GM12878 (cell line): ENCODE data around the gene SCARB1. TPM values are rescaled to one million over a fixed set of nuclear protein-coding genes. Genes with fewer than 3 reads are reported as not detected.

Experiments
- ATAC-seq: fragments of 200-7000 bp; cut with Tn5 transposase; 3 replicates; pipeline ENCODE4 v1.9.1; 2020; ENCODE audit warnings: mild to moderate bottlenecking, moderate library complexity
- BruUV-seq: library from RNA; stranded (reverse); fragments of 400-500 nt; replicated peaks from 2 replicates; lab custom pipeline; 2021; lab: Mats Ljungman, UMichigan
- CTCF ChIA-PET: fragments of 300-600 bp; sonication (Branson Sonifier 250); formaldehyde crosslinking; extraction: SDS; loops from one replicate; lab custom pipeline; 2021; ENCODE audit warnings: inconsistent platforms; lab: Yijun Ruan, JAX
- POLR2A ChIA-PET: fragments of 350-600 bp; formaldehyde crosslinking; extraction: SDS; loops from one replicate; lab custom pipeline; 2021; ENCODE audit warnings: inconsistent platforms; lab: Charles Lee
- RAD21 ChIA-PET: fragments of 300-600 bp; sonication (Branson Sonifier 250); formaldehyde crosslinking; loops from one replicate; lab custom pipeline; 2023; ENCODE audit warnings: antibody characterized with exemption; ENCODE audit not compliant: unreplicated experiment; lab: Charles Lee
- SMC1A ChIA-PET: fragments of 300-600 bp; sonication (Branson Sonifier 250); formaldehyde crosslinking; loops from one replicate; lab custom pipeline; 2023; ENCODE audit not compliant: unreplicated experiment, uncharacterized antibody; lab: Charles Lee
- DNase-seq: peaks from one replicate; pipeline ENCODE4 v3.0.0-alpha.2; 2011; ENCODE audit warnings: low read depth, low spot score
- FAIRE-seq: peaks from 3 replicates; lab custom pipeline; 2011; peaks lifted over from hg19 to GRCh38; lab: Jason Lieb, UNC
- H2AFZ ChIP-seq: 2 replicates; pipeline ENCODE4 v1.6.0; 2011; ENCODE audit warnings: low read depth, low read length, control low read depth; ENCODE audit not compliant: control insufficient read depth
- H3K27ac ChIP-seq: 2 replicates; pipeline ENCODE4 v1.5.1; 2011; ENCODE audit warnings: control low read depth; ENCODE audit not compliant: control insufficient read depth, insufficient read depth
- H3K27me3 ChIP-seq, 2 experiments: replicated peaks in 1 of 2; 2 replicates each; pipeline versions ENCODE4 v1.6.0 to v1.6.1; 2011; ENCODE audit warnings: low read length in 1 of 2; ENCODE audit not compliant: control insufficient read depth in 2 of 2, insufficient read depth in 2 of 2
- H3K36me3 ChIP-seq, 2 experiments: 2 replicates each; pipeline ENCODE4 v1.5.1; 2011; ENCODE audit warnings: low read length in 1 of 2; ENCODE audit not compliant: control insufficient read depth in 2 of 2, insufficient read depth in 2 of 2
- H3K4me1 ChIP-seq: 2 replicates; pipeline ENCODE4 v1.6.1; 2011; ENCODE audit warnings: mild to moderate bottlenecking, low read length, moderate library complexity, mixed read lengths; ENCODE audit not compliant: control insufficient read depth, insufficient read depth
- H3K4me2 ChIP-seq: 2 replicates; pipeline ENCODE4 v1.6.0; 2011; ENCODE audit warnings: control low read depth; ENCODE audit not compliant: control insufficient read depth, insufficient read depth
- H3K4me3 ChIP-seq: fragments of 200-600 bp; sonication (generic); 2 replicates; pipeline ENCODE4 v1.5.1; 2016
- H3K79me2 ChIP-seq: 2 replicates; pipeline ENCODE4 v1.6.0; 2011; ENCODE audit warnings: low read length; ENCODE audit not compliant: control insufficient read depth, insufficient read depth
- H3K9ac ChIP-seq: 2 replicates; pipeline ENCODE4 v1.8.0; 2011; ENCODE audit warnings: low read length, control low read depth, mixed read lengths; ENCODE audit not compliant: control insufficient read depth, insufficient read depth
- H3K9me3 ChIP-seq: replicated peaks from 3 replicates; pipeline ENCODE4 v1.5.1; 2011; ENCODE audit warnings: mild to moderate bottlenecking, low read length; ENCODE audit not compliant: control insufficient read depth, insufficient read depth
- H4K20me1 ChIP-seq: 2 replicates; pipeline ENCODE4 v1.6.0; 2011; ENCODE audit not compliant: control insufficient read depth, insufficient read depth
- ATF2 ChIP-seq: IDR thresholded peaks from 2 replicates; pipeline ENCODE4 v1.6.1; 2012; ENCODE audit warnings: low read length, inconsistent platforms
- ATF3 ChIP-seq: IDR thresholded peaks from 2 replicates; pipeline ENCODE4 v1.6.1; 2011; ENCODE audit warnings: low read depth, mild to moderate bottlenecking, low read length, moderate library complexity, borderline replicate concordance; ENCODE audit errors: extremely low read depth
- BCL3 ChIP-seq: IDR thresholded peaks from 2 replicates; pipeline ENCODE4 v1.6.1; 2011; ENCODE audit warnings: borderline replicate concordance, low read depth, mild to moderate bottlenecking, moderate library complexity, low read length; ENCODE audit not compliant: insufficient read depth, poor library complexity, severe bottlenecking
- CBX5 ChIP-seq: sonication (generic); IDR thresholded peaks from 2 replicates; pipeline ENCODE4 v1.6.1; 2016; ENCODE audit warnings: low read depth, moderate library complexity, mild to moderate bottlenecking, inconsistent platforms
- CREB1 ChIP-seq: IDR thresholded peaks from 2 replicates; pipeline ENCODE4 v1.6.1; 2012; ENCODE audit warnings: low read depth, mild to moderate bottlenecking, inconsistent platforms
- CREM ChIP-seq: IDR thresholded peaks from 2 replicates; pipeline ENCODE4 v1.6.1; 2014; ENCODE audit warnings: antibody characterized with exemption, low read depth
- ETV6 ChIP-seq, 2 experiments: fragments of 450-650 bp in 1 of 2; IDR thresholded peaks in 1 of 2; conservative IDR thresholded peaks in 1 of 2; 2 replicates each; pipeline ENCODE4 v1.6.1; 2014; ENCODE audit warnings: antibody characterized with exemption in 1 of 2, borderline replicate concordance in 1 of 2, low read depth in 1 of 2, mild to moderate bottlenecking in 1 of 2, moderate library complexity in 1 of 2
- EZH2 ChIP-seq: IDR thresholded peaks from 2 replicates; pipeline ENCODE4 v1.6.1; 2012; ENCODE audit warnings: low read depth, mild to moderate bottlenecking, control low read depth, inconsistent platforms, low read length, borderline replicate concordance; ENCODE audit not compliant: control insufficient read depth
- FOXM1 ChIP-seq: IDR thresholded peaks from 2 replicates; pipeline ENCODE4 v1.6.1; 2012; ENCODE audit warnings: low read depth, mild to moderate bottlenecking, inconsistent platforms, low read length, moderate library complexity
- NR2C2 ChIP-seq: IDR thresholded peaks from 2 replicates; pipeline ENCODE4 v1.6.1; 2011; ENCODE audit warnings: borderline replicate concordance, low read depth; ENCODE audit not compliant: control insufficient read depth, insufficient read length
- PML ChIP-seq: IDR thresholded peaks from 2 replicates; pipeline ENCODE4 v1.6.1; 2012; ENCODE audit warnings: low read length, inconsistent platforms
- RCOR1 ChIP-seq: conservative IDR thresholded peaks from 2 replicates; pipeline ENCODE4 v1.6.1; 2012; ENCODE audit warnings: low read depth, low read length, improper control_type of control experiment
- SUZ12 ChIP-seq: fragments of 200-600 bp; sonication (generic); IDR thresholded peaks from one replicate; pipeline ENCODE4 v1.6.1; 2018; ENCODE audit warnings: antibody characterized with exemption, mild to moderate bottlenecking; ENCODE audit not compliant: unreplicated experiment
- TARDBP ChIP-seq: IDR thresholded peaks from 2 replicates; pipeline ENCODE4 v1.6.1; 2016; ENCODE audit warnings: borderline replicate concordance
- TBL1XR1 ChIP-seq: IDR thresholded peaks from 2 replicates; pipeline ENCODE4 v1.6.1; 2012; ENCODE audit warnings: low read depth, low read length, improper control_type of control experiment
- TCF3 ChIP-seq: IDR thresholded peaks from 2 replicates; pipeline ENCODE4 v1.6.1; 2012; ENCODE audit warnings: low read depth, mild to moderate bottlenecking, low read length, borderline replicate concordance; ENCODE audit not compliant: insufficient read depth
- ZBED1 ChIP-seq: IDR thresholded peaks from 2 replicates; pipeline ENCODE4 v1.6.1; 2016; ENCODE audit warnings: borderline replicate concordance
- ZNF384 ChIP-seq: IDR thresholded peaks from 2 replicates; pipeline ENCODE4 v1.6.1; 2012; ENCODE audit warnings: low read depth, mild to moderate bottlenecking, low read length, improper control_type of control experiment, borderline replicate concordance
- WGBS: methylation state at CpG from one replicate; pipeline ENCODE4 v1.1.6; 2016; ENCODE audit warnings: low lambda C conversion rate; ENCODE audit not compliant: insufficient replicate concordance, insufficient coverage; ENCODE audit errors: missing lambda C conversion rate; 5-methylcytosine and 5-hydroxymethylcytosine counted together
- in situ Hi-C: fragments of 300-500 bp; cut with MboI; formaldehyde crosslinking; loops from 9 replicates; pipeline ENCODE4 v1.14.3; 2018; ENCODE audit warnings: mixed read lengths
- intact Hi-C: fragments of 100-400 bp; cut with micrococcal nuclease; formaldehyde crosslinking; loops from one replicate; pipeline ENCODE4 v1.14.2; 2022; ENCODE audit not compliant: unreplicated experiment
- polyA plus RNA-seq, 11 experiments: library from polyadenylated mRNA; depleted of rRNA in 4 of 11; unstranded in 6 of 11; stranded (reverse) in 5 of 11; fragments of >200 nt; fragmentation: Nextera tagmentation in 4 of 11; fragmentation: Illumina TruSeq in 1 of 11; extraction: Ambion mirVana in 4 of 11; extraction: Trizol in 1 of 11; gene quantifications; 1 replicate in 1 of 11; 2 replicates in 10 of 11; pipeline versions ENCODE4 v1.2.1 to v1.2.3, GENCODE V29; 2011 to 2016; ENCODE audit warnings: inconsistent platforms in 2 of 11, missing spikeins in 2 of 11, low read depth in 1 of 11
- total RNA-seq, 4 experiments: library from RNA; depleted of rRNA in 3 of 4; stranded (reverse); fragments of >200 nt in 3 of 4; fragmentation: Illumina TruSeq in 1 of 4; extraction: Trizol in 1 of 4; gene quantifications; 2 replicates each; pipeline versions ENCODE4 v1.2.1 to v1.2.3, GENCODE V29; 2013 to 2021

The SCARB1 gene
- total and polyA plus RNA-seq, 10 of the 15 experiments (the other 5 are each of a cell fraction or from before 2014, with no cell fraction given): 0.34 to 104 (median 63.1) TPM

GRCh38 chr12:124777399-124778372, 86.0 kb downstream of the SCARB1 start:
- TF ChIP-seq EZH2 (no peak), PML (no peak), ZBED1 (no peak), CBX5 (no peak), BCL3 (no peak), CREM (no peak), TBL1XR1 (no peak), FOXM1 (no peak), ATF3 (no peak), ATF2 (no peak), NR2C2 (no peak), ZNF384 (no peak), TARDBP (no peak), CREB1 (no peak), TCF3 (no peak), SUZ12 (no peak), RCOR1 (no peak), ETV6 (conservative IDR thresholded peaks at IDR 0.05 in 1 of 2, IDR thresholded peaks at IDR 0.05 in 1 of 2; ENCODE audit: borderline replicate concordance in 1 of 2, low read depth in 1 of 2) (no peak)
- Histone ChIP-seq H3K79me2 (no peaks in the 10 kb centered on the region), H3K4me2 (no peak overlapping the region), H3K9me3 (no peaks in the 10 kb centered on the region; the same call in 1 of the 3 replicates), H2AFZ (no peak overlapping the region), H3K27ac (no peak overlapping the region), H4K20me1 (no peaks in the 10 kb centered on the region), H3K9ac (no peak overlapping the region), H3K4me1 (peaks cover 57% of the 10 kb centered on the region), H3K4me3 (no peak overlapping the region), H3K36me3 (peaks cover 7 to 10% of the 10 kb centered on the region in 2 experiments; a peak in 3 of 4 replicates), H3K27me3 (no peaks in the 10 kb centered on the region)
- ChIA-PET CTCF (no interaction called here), POLR2A (interaction anchor here (1.5 kb wide), 1 partner anchor 138 kb away, joined by 3 read pairs; no protein-coding TSS in a partner anchor), SMC1A (interaction anchor here (1.0 to 3.7 kb wide), 7 partner anchors 8 to 324 kb away, joined by 3 to 31 read pairs (median 3); no protein-coding TSS in a partner anchor), RAD21 (interaction anchor here (1.8 to 4.2 kb wide), 2 partner anchors 84 to 140 kb away, joined by 4 to 35 read pairs; no protein-coding TSS in a partner anchor)
- FAIRE-seq (no peak), ATAC-seq (no peak), DNase-seq (no peak)
- WGBS: 94% methylated on average over 31 of the region's 31 CpGs
- in situ Hi-C loops: no loop called here
- no TSS peak for BruUV-seq
- intact Hi-C loops: loop anchor here (10.0 kb wide), 2 partner anchors 1343 to 1893 kb away; partner anchors contain the start of gene RILPL2
